Fibroblast of lung (primary cell): ENCODE results near the gene UBE2QL1.

Experiments
- EZH2 ChIP-seq: IDR thresholded peaks from 2 replicates; pipeline ENCODE4 v1.5.1; 2012; ENCODE audit warnings: low read length, control low read depth, mild to moderate bottlenecking; ENCODE audit errors: missing control alignments
- TF ChIP-seq, protein P1 (sequence below), 2 donors: IDR thresholded peaks in 1 of 2; conservative IDR thresholded peaks in 1 of 2; 1 replicate in 1 of 2; 2 replicates in 1 of 2; pipeline ENCODE4 v1.5.1; 2011 to 2012; ENCODE audit warnings: low read length in 2 of 2, control low read depth in 1 of 2, inconsistent platforms in 1 of 2, low read depth in 1 of 2, mild to moderate bottlenecking in 1 of 2

DNA sequence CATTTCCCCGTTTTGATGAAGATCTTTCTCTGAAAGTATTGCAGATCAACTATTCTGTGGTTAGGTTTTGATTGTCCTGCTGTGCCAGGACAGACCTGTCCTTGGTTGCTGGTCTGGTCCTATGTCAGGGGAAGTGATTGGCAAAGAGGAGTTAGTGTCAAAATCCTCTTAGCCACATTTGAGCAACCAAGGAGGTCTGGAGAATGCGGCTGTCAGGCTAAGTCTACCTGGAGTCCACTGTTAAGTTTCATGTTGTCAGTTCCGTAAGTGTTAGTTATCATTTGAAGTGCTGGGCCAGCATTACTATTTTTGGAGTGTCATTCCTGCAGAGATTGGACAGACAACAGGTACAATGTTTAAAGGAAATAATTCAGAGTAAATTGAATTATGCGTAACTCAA is 62.3 kb downstream of the UBE2QL1 start:
- TF ChIP-seq, protein P1, sequence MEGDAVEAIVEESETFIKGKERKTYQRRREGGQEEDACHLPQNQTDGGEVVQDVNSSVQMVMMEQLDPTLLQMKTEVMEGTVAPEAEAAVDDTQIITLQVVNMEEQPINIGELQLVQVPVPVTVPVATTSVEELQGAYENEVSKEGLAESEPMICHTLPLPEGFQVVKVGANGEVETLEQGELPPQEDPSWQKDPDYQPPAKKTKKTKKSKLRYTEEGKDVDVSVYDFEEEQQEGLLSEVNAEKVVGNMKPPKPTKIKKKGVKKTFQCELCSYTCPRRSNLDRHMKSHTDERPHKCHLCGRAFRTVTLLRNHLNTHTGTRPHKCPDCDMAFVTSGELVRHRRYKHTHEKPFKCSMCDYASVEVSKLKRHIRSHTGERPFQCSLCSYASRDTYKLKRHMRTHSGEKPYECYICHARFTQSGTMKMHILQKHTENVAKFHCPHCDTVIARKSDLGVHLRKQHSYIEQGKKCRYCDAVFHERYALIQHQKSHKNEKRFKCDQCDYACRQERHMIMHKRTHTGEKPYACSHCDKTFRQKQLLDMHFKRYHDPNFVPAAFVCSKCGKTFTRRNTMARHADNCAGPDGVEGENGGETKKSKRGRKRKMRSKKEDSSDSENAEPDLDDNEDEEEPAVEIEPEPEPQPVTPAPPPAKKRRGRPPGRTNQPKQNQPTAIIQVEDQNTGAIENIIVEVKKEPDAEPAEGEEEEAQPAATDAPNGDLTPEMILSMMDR (conservative IDR thresholded peaks at IDR 0.05 in 1 of 2, IDR thresholded peaks at IDR 0.05 in 1 of 2; ENCODE audit: low read depth in 1 of 2, low read length in 2 of 2): no peak
- no peak for TF ChIP-seq EZH2
